DOHH2 (cell line): ENCODE measurements around the gene GABPB1.

ENCODE experiments used
- H3F3A ChIP-seq: fragments of 200-600 bp; sonication (generic), shearing (Covaris generic); 2 replicates; pipeline ENCODE4 v1.6.0; 2016; ENCODE audit warnings: antibody characterized with exemption, mild to moderate bottlenecking; ENCODE audit not compliant: control insufficient read depth, insufficient read depth
- H3K27ac ChIP-seq: fragments of 200-600 bp; sonication (generic); 2 replicates; pipeline ENCODE4 v1.5.1; 2014; ENCODE audit warnings: low read depth, mild to moderate bottlenecking, low read length, moderate library complexity
- H3K27me3 ChIP-seq: fragments of 200-600 bp; sonication (generic); 2 replicates; pipeline ENCODE4 v1.6.1; 2014; ENCODE audit warnings: mild to moderate bottlenecking, low read length, mixed read lengths; ENCODE audit not compliant: control insufficient read depth
- H3K36me3 ChIP-seq: fragments of 200-600 bp; sonication (generic); 2 replicates; pipeline ENCODE4 v1.6.1; 2014; ENCODE audit warnings: mild to moderate bottlenecking, low read length, moderate library complexity, mixed read lengths; ENCODE audit not compliant: control insufficient read depth
- H3K4me1 ChIP-seq: fragments of 200-600 bp; sonication (generic); 2 replicates; pipeline ENCODE4 v1.6.1; 2014; ENCODE audit warnings: mild to moderate bottlenecking, low read length, mixed read lengths; ENCODE audit not compliant: control insufficient read depth
- H3K4me2 ChIP-seq: fragments of 200-600 bp; sonication (generic); 2 replicates; pipeline ENCODE4 v1.6.0; 2014; ENCODE audit warnings: mild to moderate bottlenecking, low read length, moderate library complexity
- H3K4me3 ChIP-seq: fragments of 200-600 bp; sonication (generic); 2 replicates; pipeline ENCODE4 v1.5.1; 2014; ENCODE audit warnings: mild to moderate bottlenecking, low read length, mixed read lengths
- H3K79me2 ChIP-seq: fragments of 200-600 bp; sonication (generic); 2 replicates; pipeline ENCODE4 v1.6.1; 2014; ENCODE audit warnings: mild to moderate bottlenecking, low read length, mixed read lengths; ENCODE audit not compliant: control insufficient read depth
- H3K9me2 ChIP-seq: fragments of 200-600 bp; sonication (generic); replicated peaks from 2 replicates; pipeline ENCODE4 v1.6.1; 2014; ENCODE audit warnings: mild to moderate bottlenecking, low read length, mixed read lengths; ENCODE audit not compliant: control insufficient read depth
- H3K9me3 ChIP-seq: fragments of 200-600 bp; sonication (generic); 2 replicates; pipeline ENCODE4 v1.6.1; 2014; ENCODE audit warnings: antibody characterized with exemption, low read length, mixed read lengths; ENCODE audit not compliant: control insufficient read depth, insufficient read depth
- H4K20me1 ChIP-seq: fragments of 200-600 bp; sonication (generic); 2 replicates; pipeline ENCODE4 v1.6.0; 2014; ENCODE audit warnings: low read depth, mild to moderate bottlenecking, antibody characterized with exemption, low read length, moderate library complexity; ENCODE audit not compliant: control insufficient read depth, insufficient read depth
- EZH2phosphoT487 ChIP-seq: fragments of 200-600 bp; sonication (generic); IDR thresholded peaks from 2 replicates; pipeline ENCODE4 v1.6.1; 2017; ENCODE audit warnings: borderline replicate concordance, mild to moderate bottlenecking, antibody characterized with exemption, low read length, moderate library complexity, mixed read lengths
- TF ChIP-seq, protein P1 (sequence below): fragments of 200-600 bp; sonication (generic); IDR thresholded peaks from one replicate; pipeline ENCODE4 v1.5.1; 2014; ENCODE audit warnings: antibody characterized with exemption, mild to moderate bottlenecking, low read depth, low read length; ENCODE audit not compliant: poor library complexity, severe bottlenecking

GABPB1 gene

DNA sequence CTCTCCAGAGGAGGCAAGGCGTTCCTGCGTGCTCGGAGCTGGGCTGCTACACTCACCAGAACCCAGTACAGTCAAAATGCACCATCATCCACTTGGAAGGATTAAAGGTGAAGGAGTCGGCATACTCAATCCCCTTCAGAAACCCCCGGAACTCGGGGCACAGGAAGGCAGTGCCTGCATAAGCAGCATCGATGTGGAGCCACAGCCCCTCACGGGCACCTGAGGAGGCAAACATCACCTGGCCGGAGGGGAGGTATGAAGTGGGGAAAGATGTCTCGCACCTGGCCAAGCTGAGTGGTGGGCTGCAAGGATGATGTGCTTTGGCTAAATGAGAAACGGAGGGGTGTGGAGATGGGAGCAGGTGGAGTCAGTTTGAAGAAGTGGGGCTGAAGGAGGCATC is 102.4 kb downstream of the GABPB1 start:
- Histone ChIP-seq H3K4me3 (no peak overlapping the region), H3K4me1 (no peaks in the 10 kb centered on the region), H3K79me2 (no peaks in the 10 kb centered on the region), H3K27me3 (peaks cover 7% of the 10 kb centered on the region), H3K4me2 (no peak overlapping the region), H3K36me3 (no peaks in the 10 kb centered on the region), H3K9me2 (no peaks in the 10 kb centered on the region), H3F3A (no peaks in the 10 kb centered on the region), H4K20me1 (no peaks in the 10 kb centered on the region), H3K9me3 (no peaks in the 10 kb centered on the region), H3K27ac (no peak overlapping the region)
- no peak for TF ChIP-seq EZH2phosphoT487
- TF ChIP-seq, protein P1, sequence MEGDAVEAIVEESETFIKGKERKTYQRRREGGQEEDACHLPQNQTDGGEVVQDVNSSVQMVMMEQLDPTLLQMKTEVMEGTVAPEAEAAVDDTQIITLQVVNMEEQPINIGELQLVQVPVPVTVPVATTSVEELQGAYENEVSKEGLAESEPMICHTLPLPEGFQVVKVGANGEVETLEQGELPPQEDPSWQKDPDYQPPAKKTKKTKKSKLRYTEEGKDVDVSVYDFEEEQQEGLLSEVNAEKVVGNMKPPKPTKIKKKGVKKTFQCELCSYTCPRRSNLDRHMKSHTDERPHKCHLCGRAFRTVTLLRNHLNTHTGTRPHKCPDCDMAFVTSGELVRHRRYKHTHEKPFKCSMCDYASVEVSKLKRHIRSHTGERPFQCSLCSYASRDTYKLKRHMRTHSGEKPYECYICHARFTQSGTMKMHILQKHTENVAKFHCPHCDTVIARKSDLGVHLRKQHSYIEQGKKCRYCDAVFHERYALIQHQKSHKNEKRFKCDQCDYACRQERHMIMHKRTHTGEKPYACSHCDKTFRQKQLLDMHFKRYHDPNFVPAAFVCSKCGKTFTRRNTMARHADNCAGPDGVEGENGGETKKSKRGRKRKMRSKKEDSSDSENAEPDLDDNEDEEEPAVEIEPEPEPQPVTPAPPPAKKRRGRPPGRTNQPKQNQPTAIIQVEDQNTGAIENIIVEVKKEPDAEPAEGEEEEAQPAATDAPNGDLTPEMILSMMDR: no peak

DNA sequence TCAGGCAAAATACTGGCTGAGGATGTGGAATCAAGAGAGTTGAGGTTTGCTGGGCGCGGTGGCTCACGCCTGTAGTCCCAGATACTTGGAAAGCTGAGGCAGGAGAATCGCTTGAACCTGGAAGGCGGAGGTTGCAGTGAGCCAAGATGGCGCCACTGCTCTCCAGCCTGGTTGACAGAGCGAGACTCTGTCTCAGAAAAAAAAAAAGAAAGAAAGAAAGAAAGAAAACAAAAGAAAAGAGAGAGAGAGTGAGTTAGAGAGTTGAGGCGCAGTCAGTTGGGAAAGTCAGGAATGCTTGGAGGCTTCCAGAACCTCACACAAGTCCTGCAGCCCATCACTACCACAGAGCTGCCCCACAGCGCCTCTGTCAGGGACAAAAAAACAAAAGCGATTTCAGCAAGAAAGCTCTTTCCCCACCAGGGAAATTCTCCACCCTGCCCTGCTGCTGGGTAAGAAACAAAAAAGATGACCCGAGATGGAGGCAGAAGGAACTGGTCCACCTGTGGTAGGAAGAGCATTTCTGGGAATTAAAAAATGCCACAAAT is 103.3 kb downstream of the GABPB1 start:
- no peak overlapping the region for H3K4me2 ChIP-seq

GRCh38 chr15:50250760-50251394 is 104.1 kb downstream of the GABPB1 start:
- Histone ChIP-seq H3K36me3 (no peaks in the 10 kb centered on the region), H3K4me3 (no peak overlapping the region), H3K27ac (no peak overlapping the region), H3K4me2 (no peak overlapping the region), H3F3A (no peaks in the 10 kb centered on the region), H3K9me3 (no peaks in the 10 kb centered on the region), H3K4me1 (no peaks in the 10 kb centered on the region), H3K79me2 (no peaks in the 10 kb centered on the region), H3K9me2 (no peaks in the 10 kb centered on the region), H4K20me1 (no peaks in the 10 kb centered on the region), H3K27me3 (peaks cover 7% of the 10 kb centered on the region)
- TF ChIP-seq, protein P1: no peak
- TF ChIP-seq EZH2phosphoT487: no peak

More for the DNA sequence above, 103.3 kb downstream of the GABPB1 start:
- H3K79me2 ChIP-seq: no peaks in the 10 kb centered on the region
- no peaks in the 10 kb centered on the region for H4K20me1 ChIP-seq
- no peaks in the 10 kb centered on the region for H3K9me3 ChIP-seq
- H3K27ac ChIP-seq: no peak overlapping the region
- no peaks in the 10 kb centered on the region for H3K4me1 ChIP-seq
- TF ChIP-seq, protein P1: no peak
- no peak for TF ChIP-seq EZH2phosphoT487
- no peaks in the 10 kb centered on the region for H3K9me2 ChIP-seq
- H3K27me3 ChIP-seq: peaks cover 7% of the 10 kb centered on the region
- no peak overlapping the region for H3K4me3 ChIP-seq
- H3F3A ChIP-seq: no peaks in the 10 kb centered on the region
- H3K36me3 ChIP-seq: no peaks in the 10 kb centered on the region
